IPS-18c (cell line): Measurements from ENCODE around the gene SIK3.

Experiments
- H3K4me3 ChIP-seq: 2 replicates; pipeline ENCODE4 v1.7.0; 2013; ENCODE audit warnings: low read depth, mild to moderate bottlenecking, low read length, moderate library complexity; ENCODE audit not compliant: insufficient read depth
- H3K9me3 ChIP-seq: one replicate; pipeline ENCODE4 v1.6.1; 2013; ENCODE audit warnings: mild to moderate bottlenecking, low read length, moderate library complexity; ENCODE audit not compliant: control insufficient read depth, insufficient read depth

SIK3 gene

GRCh38 chr11:116973270-116973669 is 125.0 kb downstream of the SIK3 start:
- H3K4me3 ChIP-seq: no peak overlapping the region
- no peaks in the 10 kb centered on the region for H3K9me3 ChIP-seq

DNA sequence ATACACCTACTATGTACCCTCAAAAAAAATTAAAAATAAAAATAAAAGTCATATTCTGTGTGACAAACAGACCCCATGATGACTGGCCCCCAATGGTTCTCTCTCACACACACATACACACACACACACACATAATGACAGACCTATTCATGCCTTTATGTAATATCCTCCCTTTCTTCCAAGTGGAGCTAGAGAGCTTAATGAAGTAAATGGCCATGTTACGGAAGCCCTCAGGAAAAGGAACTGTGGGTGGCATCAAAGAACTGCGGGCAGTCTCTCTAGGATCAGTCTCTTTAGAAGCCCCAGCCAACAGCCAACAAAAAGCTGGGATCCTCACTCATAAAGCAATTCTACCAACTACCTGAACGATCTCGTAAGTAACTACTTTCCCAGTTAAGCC is 125.5 kb downstream of the SIK3 start:
- no peaks in the 10 kb centered on the region for H3K9me3 ChIP-seq
- H3K4me3 ChIP-seq: no peak overlapping the region

GRCh38 chr11:116970485-116971292 is 127.5 kb downstream of the SIK3 start:
- Histone ChIP-seq H3K4me3 (no peak overlapping the region), H3K9me3 (no peaks in the 10 kb centered on the region)

GRCh38 chr11:116969694-116970093 is 128.5 kb downstream of the SIK3 start:
- no peaks in the 10 kb centered on the region for H3K9me3 ChIP-seq
- H3K4me3 ChIP-seq: no peak overlapping the region

DNA sequence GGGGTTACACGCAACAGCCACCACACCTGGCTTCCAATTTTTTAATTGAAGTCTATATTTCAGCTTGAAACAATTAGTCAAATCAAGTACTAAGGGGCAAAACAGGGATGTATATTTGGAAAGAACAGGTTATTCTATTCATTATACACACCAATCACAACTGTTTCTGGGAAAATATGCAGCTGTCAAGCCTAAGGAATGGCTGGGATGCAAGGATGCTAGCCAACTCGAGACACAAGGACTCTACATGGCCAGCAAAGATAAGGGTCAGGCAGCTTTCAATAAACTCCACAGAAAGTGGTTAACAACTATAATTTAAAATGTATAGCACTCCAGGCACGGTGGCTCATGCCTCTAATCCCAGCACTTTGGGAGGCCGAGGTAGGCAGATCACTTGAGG is 134.0 kb downstream of the SIK3 start:
- Histone ChIP-seq H3K9me3 (no peaks in the 10 kb centered on the region), H3K4me3 (no peak overlapping the region)

- no peaks in the 10 kb centered on the region for H3K9me3 ChIP-seq
- no peak overlapping the region for H3K4me3 ChIP-seq
Observed at GRCh38 chr11:116963813-116964212, 134.4 kb downstream of the SIK3 start.

- H3K4me3 ChIP-seq: no peak overlapping the region
- H3K9me3 ChIP-seq: no peaks in the 10 kb centered on the region
Observed at GRCh38 chr11:116962108-116962507, 136.1 kb downstream of the SIK3 start.

- Histone ChIP-seq H3K4me3 (no peak overlapping the region), H3K9me3 (no peaks in the 10 kb centered on the region)
Observed at GRCh38 chr11:116960930-116961329, 137.3 kb downstream of the SIK3 start.

DNA sequence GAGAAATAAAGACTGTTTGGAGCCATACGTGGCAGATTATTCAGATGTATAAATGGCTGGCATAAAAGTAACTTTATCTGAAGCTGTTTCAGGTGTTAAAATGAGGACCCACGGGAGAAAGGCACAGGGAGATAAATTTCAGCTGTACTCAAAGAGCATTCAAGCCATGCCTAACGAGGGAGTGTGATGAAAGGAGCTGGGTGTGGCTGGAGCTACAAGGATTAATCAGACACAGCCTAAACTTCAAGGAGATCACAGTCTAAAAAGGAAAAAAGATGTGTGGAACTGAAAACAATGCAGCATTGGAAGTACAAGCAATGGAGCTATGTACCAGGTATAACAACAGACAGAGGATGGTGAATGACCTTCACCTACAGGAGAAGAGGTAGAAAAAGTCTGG is 140.0 kb downstream of the SIK3 start:
- H3K9me3 ChIP-seq: no peaks in the 10 kb centered on the region
- H3K4me3 ChIP-seq: no peak overlapping the region

DNA sequence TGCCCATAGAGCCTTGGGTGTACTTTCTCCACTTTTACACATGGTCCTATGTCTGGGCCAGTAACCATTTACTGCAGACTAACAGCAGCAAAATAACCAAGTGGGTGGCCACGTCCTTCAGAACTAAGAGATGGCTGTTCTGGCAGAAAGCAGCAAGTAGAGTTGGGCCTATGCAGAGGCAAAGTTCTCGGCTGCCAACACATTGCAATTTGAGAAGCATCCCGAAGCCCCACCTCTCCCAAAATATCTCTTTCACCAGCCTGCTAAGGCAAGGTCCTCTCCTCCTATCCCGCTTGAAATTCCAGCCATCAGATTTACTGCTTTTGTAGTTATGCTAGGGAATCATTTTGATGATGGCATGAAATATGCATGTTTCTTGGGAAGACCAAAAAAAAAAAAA is 142.3 kb downstream of the SIK3 start:
- no peaks in the 10 kb centered on the region for H3K9me3 ChIP-seq
- no peak overlapping the region for H3K4me3 ChIP-seq

DNA sequence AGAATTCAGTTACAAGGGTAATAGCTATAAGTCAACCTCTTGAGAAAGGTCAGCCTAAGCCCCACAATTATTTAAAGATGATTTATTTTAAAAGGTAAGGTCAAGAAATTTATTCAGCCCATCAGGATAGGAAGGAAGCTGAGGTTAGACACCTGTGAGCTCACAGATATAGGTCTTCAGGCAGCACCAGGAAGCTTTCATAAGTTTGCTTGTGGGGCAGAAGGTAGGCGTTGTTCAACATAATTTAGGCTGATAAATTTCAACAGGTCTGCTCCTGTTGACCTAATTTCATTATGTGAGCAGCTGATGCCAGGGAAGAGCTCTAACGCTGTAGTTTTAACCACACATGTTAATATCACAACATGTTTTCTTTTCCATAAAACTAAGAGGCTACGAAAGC is 142.7 kb downstream of the SIK3 start:
- Histone ChIP-seq H3K4me3 (no peak overlapping the region), H3K9me3 (no peaks in the 10 kb centered on the region)

- peaks cover 2% of the 10 kb centered on the region for H3K9me3 ChIP-seq
- no peak overlapping the region for H3K4me3 ChIP-seq
Observed at GRCh38 chr11:116953530-116954285, 144.5 kb downstream of the SIK3 start.

GRCh38 chr11:116951762-116952161 is 146.5 kb downstream of the SIK3 start:
- Histone ChIP-seq H3K9me3 (peaks cover 2% of the 10 kb centered on the region), H3K4me3 (no peak overlapping the region)

DNA sequence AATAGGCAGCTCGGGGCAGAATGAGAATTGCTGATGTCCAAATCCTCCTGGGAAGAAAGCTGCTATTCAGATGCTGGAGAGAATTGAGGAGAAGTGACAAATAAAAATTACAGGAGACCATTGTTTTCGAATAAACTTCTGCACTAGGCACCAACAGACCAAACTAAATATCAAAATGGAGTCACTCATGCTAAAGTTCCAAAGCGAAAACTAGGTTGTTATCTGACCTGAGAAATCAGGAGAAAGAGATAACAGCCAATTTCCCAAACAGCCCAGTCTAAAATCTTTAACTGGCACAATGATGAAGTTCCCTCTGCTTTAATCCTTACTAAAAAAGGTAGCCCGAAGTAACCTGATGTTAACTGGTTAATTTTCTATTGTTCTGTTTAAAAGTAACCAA is 148.0 kb downstream of the SIK3 start:
- H3K9me3 ChIP-seq: peaks cover 2% of the 10 kb centered on the region
- no peak overlapping the region for H3K4me3 ChIP-seq

- peaks cover 2% of the 10 kb centered on the region for H3K9me3 ChIP-seq
- no peak overlapping the region for H3K4me3 ChIP-seq
Observed at GRCh38 chr11:116948391-116948790, 149.8 kb downstream of the SIK3 start.

- Histone ChIP-seq H3K9me3 (peaks cover 2% of the 10 kb centered on the region), H3K4me3 (no peak overlapping the region)
Observed at GRCh38 chr11:116946414-116946813, 151.8 kb downstream of the SIK3 start.

DNA sequence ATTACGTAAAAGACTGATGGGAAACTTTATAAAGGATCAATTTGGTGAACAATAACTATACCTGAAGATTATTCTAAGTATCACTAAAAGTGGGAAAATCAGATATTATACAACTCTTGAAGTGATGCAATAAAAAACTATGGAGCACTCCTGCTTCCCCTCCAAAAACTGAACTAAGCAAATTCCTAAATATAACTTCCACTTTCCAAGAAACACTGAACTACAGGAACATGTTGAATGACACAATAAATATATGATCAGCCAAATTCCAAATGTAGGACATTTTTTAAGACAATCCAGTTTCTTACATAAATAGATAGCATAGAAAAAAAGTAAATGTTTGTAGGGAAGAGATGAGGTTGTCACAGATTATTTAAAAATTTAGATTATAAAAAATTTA is 158.7 kb downstream of the SIK3 start:
- no peaks in the 10 kb centered on the region for H3K9me3 ChIP-seq
- H3K4me3 ChIP-seq: no peak overlapping the region

GRCh38 chr11:116938471-116939070 is 159.7 kb downstream of the SIK3 start:
- no peak overlapping the region for H3K4me3 ChIP-seq
- H3K9me3 ChIP-seq: no peaks in the 10 kb centered on the region
